C4-2B (cell line): ENCODE measurements around the gene GRM5.

Source experiments
- CTCF ChIP-seq: fragments of 450-650 bp; conservative IDR thresholded peaks from 2 replicates; pipeline ENCODE4 v1.5.1; 2017; ENCODE audit warnings: mild to moderate bottlenecking
- ZFX ChIP-seq: fragments of 450-650 bp; IDR thresholded peaks from 2 replicates; pipeline ENCODE4 v1.6.1; 2017

- TF ChIP-seq CTCF: peak; percentile 91
- TF ChIP-seq ZFX: no peak
Observed at GRCh38 chr11:88552379-88553062, 513.3 kb downstream of the GRM5 start.
